HG03460 (cell line): ENCODE measurements around the gene IL25.
"Not testable (repeated sequence)": the region's sequence is repeated elsewhere in the genome, so short reads cannot be mapped to it uniquely, and the experiment has no call there.

Experiments used
- ATAC-seq: cut with Tn5 transposase; IDR thresholded peaks from one replicate; pipeline ENCODE4 v1.9.1; 2021; ENCODE audit not compliant: unreplicated experiment

Gene IL25

GRCh38 chr14:23387916-23388882 lies 15.6 kb downstream of the IL25 start:
- ATAC-seq, result no peak

GRCh38 chr14:23388996-23389395 lies 16.4 kb downstream of the IL25 start:
- ATAC-seq, result no peak

GRCh38 chr14:23389396-23389795 lies 16.8 kb downstream of the IL25 start:
- no peak for ATAC-seq

GRCh38 chr14:23389871-23390270 lies 17.3 kb downstream of the IL25 start:
- not testable (repeated sequence) for ATAC-seq

GRCh38 chr14:23392613-23393012 lies 20.0 kb downstream of the IL25 start:
- no peak for ATAC-seq

GRCh38 chr14:23396126-23396525 lies 23.5 kb downstream of the IL25 start:
- no peak for ATAC-seq

GRCh38 chr14:23396781-23397407 lies 24.3 kb downstream of the IL25 start:
- no peak for ATAC-seq

GRCh38 chr14:23398348-23398747 lies 25.7 kb downstream of the IL25 start:
- no peak for ATAC-seq

- ATAC-seq, result no peak
Measured at GRCh38 chr14:23399136-23399535, 26.5 kb downstream of the IL25 start.

GRCh38 chr14:23399591-23399990 lies 27.0 kb downstream of the IL25 start:
- no peak for ATAC-seq

- ATAC-seq, result not testable (repeated sequence)
Measured at GRCh38 chr14:23400496-23401149, 28.0 kb downstream of the IL25 start.

- no peak for ATAC-seq
Measured at GRCh38 chr14:23401291-23401690, 28.7 kb downstream of the IL25 start.

GRCh38 chr14:23402296-23403138 lies 29.9 kb downstream of the IL25 start:
- ATAC-seq, result no peak

- no peak for ATAC-seq
Measured at GRCh38 chr14:23403139-23403438, 30.5 kb downstream of the IL25 start.

- no peak for ATAC-seq
Measured at GRCh38 chr14:23403908-23404307, 31.3 kb downstream of the IL25 start.

- no peak for ATAC-seq
Measured at GRCh38 chr14:23404331-23404900, 31.8 kb downstream of the IL25 start.

- no peak for ATAC-seq
Measured at GRCh38 chr14:23405096-23405495, 32.5 kb downstream of the IL25 start.

- ATAC-seq, result no peak
Measured at GRCh38 chr14:23405516-23406025, 33.0 kb downstream of the IL25 start.

GRCh38 chr14:23406244-23406643 lies 33.6 kb downstream of the IL25 start:
- ATAC-seq, result peak; percentile 65

GRCh38 chr14:23406725-23407355 lies 34.2 kb downstream of the IL25 start:
- ATAC-seq, result no peak
